ENCODE measurements around the gene FKBP11.

DNA sequence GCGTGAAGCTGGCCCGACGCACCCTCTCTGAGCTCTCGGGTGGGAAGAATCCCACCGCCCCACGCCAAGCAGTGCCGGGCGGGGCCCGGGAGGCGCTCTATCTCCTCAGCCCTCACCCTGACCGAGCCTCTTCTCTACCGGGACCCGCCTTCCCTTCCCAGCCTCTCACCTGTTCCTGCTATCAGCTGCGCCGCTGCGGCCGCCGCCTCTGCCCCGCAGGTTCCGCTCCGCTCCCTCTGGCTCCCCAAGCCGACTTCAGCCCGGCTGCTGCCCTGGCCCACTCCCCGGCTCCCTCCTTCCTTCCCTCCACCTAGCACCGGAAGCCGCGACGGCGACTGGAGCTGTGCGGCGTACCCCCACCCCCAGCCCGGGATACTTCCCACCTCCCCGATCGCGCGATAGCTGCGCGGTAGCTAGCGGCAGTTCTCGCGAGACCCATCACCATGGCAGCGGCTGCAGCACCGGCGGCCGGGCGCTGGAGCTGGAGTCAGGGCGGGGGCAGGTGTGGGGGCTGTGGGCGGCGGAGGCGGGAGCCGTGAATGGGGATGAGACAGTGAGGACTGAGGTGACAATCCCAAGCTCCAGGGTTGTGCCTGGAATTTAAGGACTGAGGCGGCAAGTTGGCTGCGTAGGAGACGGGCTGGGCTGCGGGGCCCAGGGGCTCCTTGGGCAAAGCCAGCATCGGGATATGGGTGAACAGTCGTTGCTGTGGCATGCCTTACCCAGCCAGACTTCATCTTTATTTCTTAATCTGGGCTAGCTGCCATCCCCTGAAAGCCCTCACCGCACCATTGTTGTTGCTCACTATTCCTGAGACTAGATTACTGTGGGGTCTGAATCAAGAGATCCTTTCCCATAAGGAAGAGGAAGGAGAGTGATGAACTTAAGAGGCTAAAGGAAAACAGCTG lies 32.1 kb upstream of the FKBP11 start, which contains the start of gene ARF3:
- TF ChIP-seq CTCF (IDR thresholded peaks at IDR 0.05) (no peak), POLR2A (IDR thresholded peaks at IDR 0.05) (no peak)
